Measurements from ENCODE around the gene HSD17B8. TPM values are rescaled to one million over a fixed set of nuclear protein-coding genes. Genes with fewer than 3 reads are reported as not detected.
A peak's percentile ranks its signal among the peaks of the same experiment; 100 is the strongest.

The HSD17B8 gene
- total RNA-seq, 1 experiment from 2014 or later: not detected

DNA sequence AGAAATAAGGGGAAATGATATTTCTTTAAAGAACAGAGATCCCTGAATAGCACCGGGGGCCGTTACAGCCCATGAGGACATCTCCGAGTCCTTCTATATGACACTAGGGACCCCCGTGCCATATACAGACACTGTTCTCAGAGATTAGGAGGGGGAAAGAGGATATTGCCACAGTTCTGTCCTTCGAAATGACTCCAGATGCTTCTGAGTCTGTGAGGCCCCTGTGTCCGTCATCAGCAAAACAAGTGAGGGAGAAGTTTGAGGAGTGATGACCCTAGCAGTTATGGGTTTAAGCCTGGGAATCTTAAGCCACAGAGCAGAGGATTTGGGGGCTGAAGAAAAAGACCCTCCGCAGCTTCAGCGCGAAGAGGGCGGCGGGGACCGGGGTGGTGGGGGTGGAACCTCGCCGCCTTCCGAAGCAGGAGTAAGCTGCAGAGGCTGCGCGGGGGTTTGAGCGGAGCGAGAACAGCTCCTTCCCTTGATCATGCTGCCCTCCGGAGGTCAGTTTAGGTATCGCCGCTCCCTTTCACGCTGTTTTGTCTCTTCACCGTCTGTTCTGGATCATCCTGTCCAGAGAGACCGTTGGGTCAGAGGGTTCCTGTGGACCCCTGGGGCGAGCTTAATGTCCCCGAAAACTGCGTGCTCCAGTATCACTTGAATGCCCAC, 43.7 kb downstream of the HSD17B8 start:
- peak overlapping the region; percentile 67 for H3K4me3 ChIP-seq
- no peaks in the 10 kb centered on the region for H3K27me3 ChIP-seq
- DNase-seq: peak; percentile 96
- H3K36me3 ChIP-seq: peaks cover 27% of the 10 kb centered on the region
- no peaks in the 10 kb centered on the region for H3K9me3 ChIP-seq

DNA sequence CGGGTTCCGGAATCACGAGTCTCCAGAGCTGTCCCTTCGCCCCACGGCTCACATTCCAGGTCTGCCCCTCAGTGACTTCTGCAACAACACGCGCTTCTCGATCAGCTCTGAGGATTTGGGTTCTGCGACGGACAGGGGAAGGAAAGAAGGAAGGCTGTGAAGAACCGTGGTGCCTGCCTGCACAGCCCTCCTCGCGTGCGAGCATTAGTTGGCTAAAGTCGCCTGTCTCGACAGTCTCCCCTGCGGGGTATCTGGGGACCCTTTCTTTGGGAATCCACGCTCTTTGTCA, 44.1 kb downstream of the HSD17B8 start:
- H3K27me3 ChIP-seq: no peaks in the 10 kb centered on the region
- H3K36me3 ChIP-seq: peaks cover 27% of the 10 kb centered on the region
- peak overlapping the region; percentile 67 for H3K4me3 ChIP-seq
- H3K9me3 ChIP-seq: no peaks in the 10 kb centered on the region
- DNase-seq: peak; percentile 76

- Histone ChIP-seq H3K27me3 (no peaks in the 10 kb centered on the region), H3K9me3 (no peaks in the 10 kb centered on the region), H3K4me3 (peak overlapping the region; percentile 67), H3K36me3 (peaks cover 27% of the 10 kb centered on the region)
- peak; percentile 100 for DNase-seq
These were observed 44.7 kb downstream of the HSD17B8 start for GRCh38 chr6:33248932-33249731.

- Histone ChIP-seq H3K36me3 (peaks cover 32% of the 10 kb centered on the region), H3K4me3 (peak overlapping the region; percentile 67), H3K27me3 (no peaks in the 10 kb centered on the region), H3K9me3 (no peaks in the 10 kb centered on the region)
- peak; percentile 93 for DNase-seq
These were observed 45.5 kb downstream of the HSD17B8 start for GRCh38 chr6:33249732-33250630.

DNA sequence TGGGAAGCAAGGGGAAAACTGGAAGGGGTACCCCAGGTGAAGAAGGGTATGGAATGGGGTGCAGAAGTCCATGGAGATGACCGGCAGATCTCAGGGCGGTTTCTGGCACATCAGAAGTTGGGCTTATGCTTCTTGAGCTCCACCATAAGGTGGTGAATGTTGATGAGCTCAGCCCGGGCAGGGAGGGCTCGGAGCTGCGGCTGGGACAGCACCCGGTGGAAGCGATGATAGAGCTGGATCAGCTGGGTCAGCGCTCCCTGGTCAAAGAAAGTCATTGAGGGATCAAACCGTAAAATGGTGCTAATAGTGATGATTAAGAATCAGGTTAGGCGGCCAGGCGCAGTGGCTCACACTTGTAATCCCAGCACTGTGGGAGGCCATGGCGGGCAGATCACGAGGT, 46.3 kb downstream of the HSD17B8 start:
- Histone ChIP-seq H3K4me3 (no peak overlapping the region), H3K27me3 (no peaks in the 10 kb centered on the region), H3K36me3 (peaks cover 34% of the 10 kb centered on the region), H3K9me3 (no peaks in the 10 kb centered on the region)
- no peak for DNase-seq

DNA sequence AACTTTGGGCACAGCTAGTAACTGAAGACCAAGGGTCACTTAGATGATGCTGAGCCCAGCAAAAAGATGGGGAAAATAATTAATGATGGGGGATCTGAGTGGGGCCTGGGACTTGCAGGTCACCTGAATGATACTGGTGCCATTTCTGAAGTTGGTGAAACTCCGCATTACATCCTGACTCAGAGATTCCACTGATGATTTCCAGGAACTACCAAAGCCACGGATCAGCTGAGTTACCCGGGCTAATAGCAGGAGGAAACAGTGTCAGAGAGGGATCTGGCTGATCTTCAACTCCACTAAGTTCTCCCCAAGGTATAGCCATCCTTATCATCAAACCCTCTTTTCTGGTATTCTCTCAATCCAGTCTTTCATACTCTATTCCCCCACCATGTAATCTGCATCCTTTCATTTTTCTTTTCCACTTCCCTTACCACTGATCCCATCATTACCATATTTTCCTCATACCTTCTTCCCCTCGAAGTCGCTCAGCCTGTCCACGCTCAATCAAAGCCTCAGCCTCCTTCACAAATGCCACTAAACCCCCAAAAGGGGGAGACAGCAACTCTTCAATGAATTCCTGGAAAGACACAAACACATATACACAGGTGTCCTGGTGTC, 47.0 kb downstream of the HSD17B8 start:
- Histone ChIP-seq H3K9me3 (no peaks in the 10 kb centered on the region), H3K36me3 (peaks cover 37% of the 10 kb centered on the region), H3K27me3 (no peaks in the 10 kb centered on the region), H3K4me3 (no peak overlapping the region)
- DNase-seq: no peak

- no peaks in the 10 kb centered on the region for H3K9me3 ChIP-seq
- H3K4me3 ChIP-seq: no peak overlapping the region
- no peaks in the 10 kb centered on the region for H3K27me3 ChIP-seq
- peaks cover 47% of the 10 kb centered on the region for H3K36me3 ChIP-seq
- no peak for DNase-seq
These were observed 48.3 kb downstream of the HSD17B8 start for GRCh38 chr6:33252759-33253158.

DNA sequence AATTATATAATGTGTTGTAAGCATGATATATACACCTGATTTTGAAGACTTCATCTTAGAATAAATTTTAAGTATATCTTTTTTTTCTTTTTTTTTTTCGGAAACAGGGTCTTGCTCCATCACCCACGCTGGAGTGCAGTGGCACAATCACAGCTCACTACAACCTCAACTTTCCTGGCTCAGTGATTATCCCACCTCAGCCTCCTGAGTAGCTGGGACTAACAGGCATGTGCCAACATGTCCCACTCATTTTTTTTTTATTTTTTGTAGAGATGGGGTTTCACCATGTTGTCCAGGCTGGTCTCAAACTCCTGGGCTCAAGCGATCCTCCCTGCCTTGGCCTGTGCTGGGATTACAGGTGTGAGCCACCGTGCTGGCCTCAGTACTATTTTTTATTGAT, 50.1 kb downstream of the HSD17B8 start:
- Histone ChIP-seq H3K27me3 (no peaks in the 10 kb centered on the region), H3K9me3 (no peaks in the 10 kb centered on the region), H3K36me3 (peaks cover 61% of the 10 kb centered on the region), H3K4me3 (no peak overlapping the region)
- no peak for DNase-seq

Other genes starting within 250 kb of the HSD17B8 start
- 207 and 281 TPM in 2 replicates for gene BRD2, start 236.1 kb upstream of the HSD17B8 start, total RNA-seq (2014; rRNA removed; shearing (Covaris generic); ENCODE audit: low replicate concordance)
- not detected in 2 replicates for gene HLA-DOA, start 195.1 kb upstream of the HSD17B8 start, total RNA-seq (2014; rRNA removed; shearing (Covaris generic); ENCODE audit: low replicate concordance)
- gene HLA-DPA1, start 131.0 kb upstream of the HSD17B8 start, total RNA-seq (2014; rRNA removed; shearing (Covaris generic); ENCODE audit: low replicate concordance): 0.59 and 2.5 TPM in 2 replicates
- gene HLA-DPB1, start 128.7 kb upstream of the HSD17B8 start, total RNA-seq (2014; rRNA removed; shearing (Covaris generic); ENCODE audit: low replicate concordance): 9.2 and 54.4 TPM in 2 replicates
- 0.99 and 2.6 TPM in 2 replicates for gene COL11A2, start 12.2 kb upstream of the HSD17B8 start, total RNA-seq (2014; rRNA removed; shearing (Covaris generic); ENCODE audit: low replicate concordance)
- 43.6 and 58.8 TPM in 2 replicates for gene RXRB, start 4.0 kb upstream of the HSD17B8 start, total RNA-seq (2014; rRNA removed; shearing (Covaris generic); ENCODE audit: low replicate concordance)
- gene SLC39A7, start 3.8 kb upstream of the HSD17B8 start, total RNA-seq (2014; rRNA removed; shearing (Covaris generic); ENCODE audit: low replicate concordance): 397 and 459 TPM in 2 replicates
- 77.7 and 171 TPM in 2 replicates for gene RING1, start 3.8 kb downstream of the HSD17B8 start, total RNA-seq (2014; rRNA removed; shearing (Covaris generic); ENCODE audit: low replicate concordance)
- 38.1 and 47.4 TPM in 2 replicates for gene VPS52, start 67.2 kb downstream of the HSD17B8 start, total RNA-seq (2014; rRNA removed; shearing (Covaris generic); ENCODE audit: low replicate concordance)
- 11,886 and 16,367 TPM in 2 replicates for gene RPS18, start 67.4 kb downstream of the HSD17B8 start, total RNA-seq (2014; rRNA removed; shearing (Covaris generic); ENCODE audit: low replicate concordance)
- 0.49 and 2.0 TPM in 2 replicates for gene B3GALT4, start 72.5 kb downstream of the HSD17B8 start, total RNA-seq (2014; rRNA removed; shearing (Covaris generic); ENCODE audit: low replicate concordance)
- gene WDR46, start 84.6 kb downstream of the HSD17B8 start, total RNA-seq (2014; rRNA removed; shearing (Covaris generic); ENCODE audit: low replicate concordance): 246 and 303 TPM in 2 replicates
- 488 and 596 TPM in 2 replicates for gene PFDN6, start 84.9 kb downstream of the HSD17B8 start, total RNA-seq (2014; rRNA removed; shearing (Covaris generic); ENCODE audit: low replicate concordance)
- 71.9 and 123 TPM in 2 replicates for gene RGL2, start 94.3 kb downstream of the HSD17B8 start, total RNA-seq (2014; rRNA removed; shearing (Covaris generic); ENCODE audit: low replicate concordance)
- gene TAPBP, start 109.4 kb downstream of the HSD17B8 start, total RNA-seq (2014; rRNA removed; shearing (Covaris generic); ENCODE audit: low replicate concordance): 37.5 and 89.0 TPM in 2 replicates
- 6.2 and 20.0 TPM in 2 replicates for gene ZBTB22, start 113.1 kb downstream of the HSD17B8 start, total RNA-seq (2014; rRNA removed; shearing (Covaris generic); ENCODE audit: low replicate concordance)
- gene DAXX, start 118.3 kb downstream of the HSD17B8 start, total RNA-seq (2014; rRNA removed; shearing (Covaris generic); ENCODE audit: low replicate concordance): 27.3 and 34.2 TPM in 2 replicates
- gene KIFC1, start 187.2 kb downstream of the HSD17B8 start, total RNA-seq (2014; rRNA removed; shearing (Covaris generic); ENCODE audit: low replicate concordance): 36.6 and 45.5 TPM in 2 replicates
- 11.6 and 12.6 TPM in 2 replicates for gene PHF1, start 206.4 kb downstream of the HSD17B8 start, total RNA-seq (2014; rRNA removed; shearing (Covaris generic); ENCODE audit: low replicate concordance)
- 158 and 230 TPM in 2 replicates for gene CUTA, start 213.5 kb downstream of the HSD17B8 start, total RNA-seq (2014; rRNA removed; shearing (Covaris generic); ENCODE audit: low replicate concordance)
- 0.92 and 0.96 TPM in 2 replicates for gene SYNGAP1, start 215.4 kb downstream of the HSD17B8 start, total RNA-seq (2014; rRNA removed; shearing (Covaris generic); ENCODE audit: low replicate concordance)
- 5.6 and 6.9 TPM in 2 replicates for gene ZBTB9, start 249.9 kb downstream of the HSD17B8 start, total RNA-seq (2014; rRNA removed; shearing (Covaris generic); ENCODE audit: low replicate concordance)

Data from MG63 (cell line).